ENCODE data around the gene ZNF93. TPM values are rescaled to one million over a fixed set of nuclear protein-coding genes. Genes with fewer than 3 reads are reported as not detected.
"Not testable (repeated sequence)": the region's sequence is repeated elsewhere in the genome, so short reads cannot be mapped to it uniquely, and the experiment has no call there.

Gene ZNF93
- total and polyA plus RNA-seq, 2 of the 4 experiments (the other 2 are of a cell fraction) = 3.7 to 10.6 TPM

GRCh38 chr19:19957766-19958165 lies 57.0 kb downstream of the ZNF93 start:
- H3K4me1 ChIP-seq (ENCODE audit: control insufficient read depth, insufficient read depth, low read length); POLR2A ChIA-PET (ENCODE audit: unreplicated experiment); H2BK20ac ChIP-seq (ENCODE audit: low read depth, low read length); H3K4me2 ChIP-seq (ENCODE audit: low read depth, low read length); CTCF ChIA-PET; H3K23ac ChIP-seq (ENCODE audit: low read depth, low read length); H3K18ac ChIP-seq (ENCODE audit: low read depth, low read length); H3K4ac ChIP-seq (ENCODE audit: low read depth, low read length); H4K91ac ChIP-seq (ENCODE audit: insufficient read depth, low read depth, low read length); H3K27ac ChIP-seq (ENCODE audit: insufficient read depth, low read length); H2BK5ac ChIP-seq (ENCODE audit: low read depth, low read length, poor library complexity, severe bottlenecking); H3K14ac ChIP-seq (replicated peaks; ENCODE audit: low read depth, low read length); H4K5ac ChIP-seq (ENCODE audit: low read depth, low read length); H2BK120ac ChIP-seq (ENCODE audit: low read depth, low read length); H4K8ac ChIP-seq (ENCODE audit: low read depth in 2 of 2, low read length in 2 of 2); H3K56ac ChIP-seq (ENCODE audit: extremely low read depth, insufficient read depth, low read length); ATAC-seq (ENCODE audit: low read depth); H3K27me3 ChIP-seq (ENCODE audit: control insufficient read depth, insufficient read depth, low read length); dilution Hi-C loops (cut with HindIII; ENCODE audit: low sequenced_read_pairs, unreplicated experiment); H4K20me1 ChIP-seq (ENCODE audit: insufficient read depth, low read length); H2AK9ac ChIP-seq (replicated peaks; ENCODE audit: low read depth, low read length, poor library complexity); DNase-seq; H2AFZ ChIP-seq (replicated peaks; ENCODE audit: low read length, poor library complexity); H3K4me3 ChIP-seq (ENCODE audit: insufficient read depth, low read depth, low read length); H2BK15ac ChIP-seq (ENCODE audit: low read depth, low read length); H3K36me3 ChIP-seq (ENCODE audit: control insufficient read depth, insufficient read depth, low read length); H2AK5ac ChIP-seq (ENCODE audit: low read depth, low read length); H3K79me1 ChIP-seq (ENCODE audit: low read depth in 1 of 2, low read length in 2 of 2); H3K9ac ChIP-seq (ENCODE audit: low read depth, low read length); BruUV-seq (replicated peaks); H3K9me1 ChIP-seq (ENCODE audit: insufficient read depth, low read length): not testable (repeated sequence)
- 53% methylated on average over 6 of the region's 8 CpGs; no CpG with 5 or more reads in 1 of the 2 experiments for WGBS, 2 experiments (ENCODE audit: extremely low coverage in 2 of 2, insufficient read length in 1 of 2)
- intact Hi-C loops (cut with micrococcal nuclease) (loop anchor here (2.0 kb wide), 3 partner anchors 57 to 289 kb away; partner anchors contain the start of genes ZNF101 and ZNF93), in situ Hi-C loops (cut with MboI; ENCODE audit: low sequenced_read_pairs) (loop anchor here (25.0 kb wide), 1 partner anchor 420 kb away; the partner anchor contains the start of genes CILP2 and YJEFN3)
- peaks cover 13% of the 10 kb centered on the region; the same call in 1 of the 2 replicates for H3K9me3 ChIP-seq (ENCODE audit: control insufficient read depth, insufficient read depth, low read length)
